ENCODE measurements around the gene ITCH. TPM values are rescaled to one million over a fixed set of nuclear protein-coding genes. Genes with fewer than 3 reads are reported as not detected.
A peak's percentile ranks its signal among the peaks of the same experiment; 100 is the strongest.

Gene ITCH
- total and polyA plus RNA-seq, 9 donors: 14.0 to 65.8 (median 50.8) TPM

GRCh38 chr20:34522969-34523871 is 160.1 kb downstream of the ITCH start:
- peaks cover 18% of the 10 kb centered on the region for H3K4me1 ChIP-seq (ENCODE audit: insufficient read depth)
- WGBS, 3 donors: 38 to 49% (median 47%) methylated on average over 17 of the region's 17 CpGs
- intact Hi-C loops (cut with DNase I): loop anchor here in 2 of 4 donors (5.0 to 10.0 kb wide), 2 partner anchors 208 to 211 kb away; no protein-coding TSS in a partner anchor

GRCh38 chr20:34524426-34524825 is 161.4 kb downstream of the ITCH start:
- no peak for DNase-seq
- intact Hi-C loops (cut with DNase I): loop anchor here in 2 of 4 donors (5.0 to 10.0 kb wide), 2 partner anchors 210 to 212 kb away; no protein-coding TSS in a partner anchor
- Histone ChIP-seq H3K27me3 (no peaks in the 10 kb centered on the region), H3K36me3 (no peaks in the 10 kb centered on the region), H3K4me1 (ENCODE audit: insufficient read depth) (peaks cover 16% of the 10 kb centered on the region), H3K27ac (no peak overlapping the region), H3K4me3 (no peak overlapping the region), H3K9me3 (no peaks in the 10 kb centered on the region)
- no peak for TF ChIP-seq EP300 (IDR thresholded peaks at IDR 0.05)
- TF ChIP-seq POLR2A (IDR thresholded peaks at IDR 0.05): no peak
- no peak for TF ChIP-seq CTCF (IDR thresholded peaks at IDR 0.05)
- WGBS, 3 donors: 92 to 93% (median 93%) methylated on average over 11 of the region's 11 CpGs

More at GRCh38 chr20:34522969-34523871, 160.1 kb downstream of the ITCH start:
- no peak for TF ChIP-seq EP300 (IDR thresholded peaks at IDR 0.05)
- TF ChIP-seq POLR2A (IDR thresholded peaks at IDR 0.05): no peak
- TF ChIP-seq CTCF (IDR thresholded peaks at IDR 0.05): peak in 2 of 3 donors; percentile 16 to 28
- Histone ChIP-seq H3K4me3 (no peak overlapping the region), H3K27me3 (no peaks in the 10 kb centered on the region), H3K9me3 (no peaks in the 10 kb centered on the region), H3K27ac (no peak overlapping the region), H3K36me3 (no peaks in the 10 kb centered on the region)
- DNase-seq: peak in 3 of 5 donors; percentile 42 to 59 (median 43)

GRCh38 chr20:34525342-34525708 is 162.3 kb downstream of the ITCH start:
- Histone ChIP-seq H3K9me3 (no peaks in the 10 kb centered on the region), H3K27ac (peak overlapping the region; percentile 2 to 27), H3K36me3 (no peaks in the 10 kb centered on the region), H3K27me3 (no peaks in the 10 kb centered on the region), H3K4me3 (no peak overlapping the region), H3K4me1 (ENCODE audit: insufficient read depth) (peaks cover 16% of the 10 kb centered on the region)
- WGBS, 3 donors: 80 to 87% (median 83%) methylated on average over 7 of the region's 7 CpGs
- intact Hi-C loops (cut with DNase I): loop anchor here in 1 of 4 donors (10.0 kb wide), 1 partner anchor 211 kb away; no protein-coding TSS in a partner anchor
- no peak for TF ChIP-seq EP300 (IDR thresholded peaks at IDR 0.05)
- TF ChIP-seq POLR2A (IDR thresholded peaks at IDR 0.05): no peak
- no peak for TF ChIP-seq CTCF (IDR thresholded peaks at IDR 0.05)
- no peak for DNase-seq

GRCh38 chr20:34525709-34526416 is 162.8 kb downstream of the ITCH start:
- no peaks in the 10 kb centered on the region for H3K9me3 ChIP-seq
- no peak for TF ChIP-seq CTCF (IDR thresholded peaks at IDR 0.05)
- TF ChIP-seq POLR2A (IDR thresholded peaks at IDR 0.05): no peak
- no peak for TF ChIP-seq EP300 (IDR thresholded peaks at IDR 0.05)
- H3K27me3 ChIP-seq: no peaks in the 10 kb centered on the region
- DNase-seq: peak; percentile 81 to 90 (median 85)
- peaks cover 16% of the 10 kb centered on the region for H3K4me1 ChIP-seq (ENCODE audit: insufficient read depth)
- H3K36me3 ChIP-seq: no peaks in the 10 kb centered on the region
- H3K27ac ChIP-seq: peak overlapping the region; percentile 2 to 27
- WGBS, 3 donors: 5 to 11% (median 9%) methylated on average over 14 of the region's 14 CpGs
- H3K4me3 ChIP-seq: no peak overlapping the region
- intact Hi-C loops (cut with DNase I): loop anchor here in 1 of 4 donors (10.0 kb wide), 1 partner anchor 211 kb away; no protein-coding TSS in a partner anchor

Measured in ovary (tissue), 9 donors.